A549 (cell line): ENCODE data around the gene KIAA1671.

ENCODE experiments used
- CEBPB ChIP-seq, 2 experiments: fragments of >200 bp in 1 of 2; sonication (Bioruptor Twin) in 1 of 2; formaldehyde crosslinking in 1 of 2; IDR thresholded peaks; 2 replicates each; pipeline ENCODE4 v1.6.1; 2012 to 2016
- KDM1A ChIP-seq: fragments of 200-600 bp; sonication (generic); IDR thresholded peaks from 2 replicates; pipeline ENCODE4 v1.6.1; 2016; ENCODE audit warnings: low read depth, mild to moderate bottlenecking
- MAFK ChIP-seq: fragments of 450-650 bp; IDR thresholded peaks from 2 replicates; pipeline ENCODE4 v1.6.1; 2014; ENCODE audit not compliant: partially characterized antibody
- NR3C1 ChIP-seq: fragments of >200 bp; sonication (Bioruptor Twin); formaldehyde crosslinking; IDR thresholded peaks from 3 replicates; pipeline ENCODE4 v1.6.1; 2017
- POLR2A ChIP-seq: IDR thresholded peaks from 2 replicates; pipeline ENCODE4 v1.6.1; 2012; ENCODE audit warnings: mild to moderate bottlenecking, low read length
- RAD21 ChIP-seq, 2 experiments: fragments of >200 bp in 1 of 2; sonication (Bioruptor Twin) in 1 of 2; formaldehyde crosslinking in 1 of 2; IDR thresholded peaks in 1 of 2; conservative IDR thresholded peaks in 1 of 2; 2 replicates in 1 of 2; 3 replicates in 1 of 2; pipeline ENCODE4 v1.6.1; 2012 to 2018; ENCODE audit warnings: inconsistent platforms in 1 of 2
- RCOR1 ChIP-seq: fragments of 150-350 bp; IDR thresholded peaks from 2 replicates; pipeline ENCODE4 v1.6.1; 2014; ENCODE audit warnings: antibody characterized with exemption, low read length, low read depth
- RFX5 ChIP-seq: fragments of 450-650 bp; IDR thresholded peaks from 2 replicates; pipeline ENCODE4 v1.7.1; 2014; ENCODE audit warnings: antibody characterized with exemption, mild to moderate bottlenecking, moderate library complexity
- TF ChIP-seq, protein P1 (sequence below): IDR thresholded peaks from 2 replicates; pipeline ENCODE4 v1.6.1; 2012
- TF ChIP-seq, protein P2 (sequence below): fragments of 200-600 bp; sonication (generic); IDR thresholded peaks from 2 replicates; pipeline ENCODE4 v1.6.1; 2016; ENCODE audit warnings: antibody characterized with exemption, mild to moderate bottlenecking, moderate library complexity
- TF ChIP-seq, protein P3 (sequence below): fragments of >200 bp; sonication (Bioruptor Twin); formaldehyde crosslinking; IDR thresholded peaks from 3 replicates; pipeline ENCODE4 v1.5.1; 2016
- TF ChIP-seq, protein P4 (sequence below): fragments of 150-350 bp; IDR thresholded peaks from 2 replicates; pipeline ENCODE4 v1.6.1; 2014; ENCODE audit warnings: low read depth, mild to moderate bottlenecking, low read length

DNA sequence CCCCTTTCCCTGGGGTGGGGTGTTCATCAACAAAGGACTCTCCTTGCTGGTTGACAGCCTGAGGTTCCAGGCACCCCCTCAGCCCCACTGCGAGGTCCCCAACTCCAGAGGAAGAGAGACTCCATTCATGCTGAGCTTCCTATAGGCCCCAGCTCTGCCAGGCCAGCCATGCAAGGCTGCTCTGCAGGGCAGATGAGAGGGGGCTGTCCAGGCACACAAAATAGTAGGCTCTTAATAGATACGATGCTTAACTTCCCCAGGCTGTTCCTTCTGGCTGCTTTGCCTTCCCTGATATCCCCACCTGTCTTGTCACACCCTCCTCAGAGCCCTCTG lies 202.1 kb downstream of the KIAA1671 start:
- no peak for TF ChIP-seq RAD21 (conservative IDR thresholded peaks at IDR 0.05 in 1 of 2, IDR thresholded peaks at IDR 0.05 in 1 of 2)
- no peak for TF ChIP-seq KDM1A
- TF ChIP-seq, protein P1, sequence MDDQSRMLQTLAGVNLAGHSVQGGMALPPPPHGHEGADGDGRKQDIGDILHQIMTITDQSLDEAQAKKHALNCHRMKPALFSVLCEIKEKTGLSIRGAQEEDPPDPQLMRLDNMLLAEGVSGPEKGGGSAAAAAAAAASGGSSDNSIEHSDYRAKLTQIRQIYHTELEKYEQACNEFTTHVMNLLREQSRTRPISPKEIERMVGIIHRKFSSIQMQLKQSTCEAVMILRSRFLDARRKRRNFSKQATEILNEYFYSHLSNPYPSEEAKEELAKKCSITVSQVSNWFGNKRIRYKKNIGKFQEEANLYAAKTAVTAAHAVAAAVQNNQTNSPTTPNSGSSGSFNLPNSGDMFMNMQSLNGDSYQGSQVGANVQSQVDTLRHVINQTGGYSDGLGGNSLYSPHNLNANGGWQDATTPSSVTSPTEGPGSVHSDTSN: no peak
- TF ChIP-seq, protein P2, sequence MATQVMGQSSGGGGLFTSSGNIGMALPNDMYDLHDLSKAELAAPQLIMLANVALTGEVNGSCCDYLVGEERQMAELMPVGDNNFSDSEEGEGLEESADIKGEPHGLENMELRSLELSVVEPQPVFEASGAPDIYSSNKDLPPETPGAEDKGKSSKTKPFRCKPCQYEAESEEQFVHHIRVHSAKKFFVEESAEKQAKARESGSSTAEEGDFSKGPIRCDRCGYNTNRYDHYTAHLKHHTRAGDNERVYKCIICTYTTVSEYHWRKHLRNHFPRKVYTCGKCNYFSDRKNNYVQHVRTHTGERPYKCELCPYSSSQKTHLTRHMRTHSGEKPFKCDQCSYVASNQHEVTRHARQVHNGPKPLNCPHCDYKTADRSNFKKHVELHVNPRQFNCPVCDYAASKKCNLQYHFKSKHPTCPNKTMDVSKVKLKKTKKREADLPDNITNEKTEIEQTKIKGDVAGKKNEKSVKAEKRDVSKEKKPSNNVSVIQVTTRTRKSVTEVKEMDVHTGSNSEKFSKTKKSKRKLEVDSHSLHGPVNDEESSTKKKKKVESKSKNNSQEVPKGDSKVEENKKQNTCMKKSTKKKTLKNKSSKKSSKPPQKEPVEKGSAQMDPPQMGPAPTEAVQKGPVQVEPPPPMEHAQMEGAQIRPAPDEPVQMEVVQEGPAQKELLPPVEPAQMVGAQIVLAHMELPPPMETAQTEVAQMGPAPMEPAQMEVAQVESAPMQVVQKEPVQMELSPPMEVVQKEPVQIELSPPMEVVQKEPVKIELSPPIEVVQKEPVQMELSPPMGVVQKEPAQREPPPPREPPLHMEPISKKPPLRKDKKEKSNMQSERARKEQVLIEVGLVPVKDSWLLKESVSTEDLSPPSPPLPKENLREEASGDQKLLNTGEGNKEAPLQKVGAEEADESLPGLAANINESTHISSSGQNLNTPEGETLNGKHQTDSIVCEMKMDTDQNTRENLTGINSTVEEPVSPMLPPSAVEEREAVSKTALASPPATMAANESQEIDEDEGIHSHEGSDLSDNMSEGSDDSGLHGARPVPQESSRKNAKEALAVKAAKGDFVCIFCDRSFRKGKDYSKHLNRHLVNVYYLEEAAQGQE: no peak
- TF ChIP-seq, protein P3, sequence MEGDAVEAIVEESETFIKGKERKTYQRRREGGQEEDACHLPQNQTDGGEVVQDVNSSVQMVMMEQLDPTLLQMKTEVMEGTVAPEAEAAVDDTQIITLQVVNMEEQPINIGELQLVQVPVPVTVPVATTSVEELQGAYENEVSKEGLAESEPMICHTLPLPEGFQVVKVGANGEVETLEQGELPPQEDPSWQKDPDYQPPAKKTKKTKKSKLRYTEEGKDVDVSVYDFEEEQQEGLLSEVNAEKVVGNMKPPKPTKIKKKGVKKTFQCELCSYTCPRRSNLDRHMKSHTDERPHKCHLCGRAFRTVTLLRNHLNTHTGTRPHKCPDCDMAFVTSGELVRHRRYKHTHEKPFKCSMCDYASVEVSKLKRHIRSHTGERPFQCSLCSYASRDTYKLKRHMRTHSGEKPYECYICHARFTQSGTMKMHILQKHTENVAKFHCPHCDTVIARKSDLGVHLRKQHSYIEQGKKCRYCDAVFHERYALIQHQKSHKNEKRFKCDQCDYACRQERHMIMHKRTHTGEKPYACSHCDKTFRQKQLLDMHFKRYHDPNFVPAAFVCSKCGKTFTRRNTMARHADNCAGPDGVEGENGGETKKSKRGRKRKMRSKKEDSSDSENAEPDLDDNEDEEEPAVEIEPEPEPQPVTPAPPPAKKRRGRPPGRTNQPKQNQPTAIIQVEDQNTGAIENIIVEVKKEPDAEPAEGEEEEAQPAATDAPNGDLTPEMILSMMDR: no peak
- TF ChIP-seq, protein P4, sequence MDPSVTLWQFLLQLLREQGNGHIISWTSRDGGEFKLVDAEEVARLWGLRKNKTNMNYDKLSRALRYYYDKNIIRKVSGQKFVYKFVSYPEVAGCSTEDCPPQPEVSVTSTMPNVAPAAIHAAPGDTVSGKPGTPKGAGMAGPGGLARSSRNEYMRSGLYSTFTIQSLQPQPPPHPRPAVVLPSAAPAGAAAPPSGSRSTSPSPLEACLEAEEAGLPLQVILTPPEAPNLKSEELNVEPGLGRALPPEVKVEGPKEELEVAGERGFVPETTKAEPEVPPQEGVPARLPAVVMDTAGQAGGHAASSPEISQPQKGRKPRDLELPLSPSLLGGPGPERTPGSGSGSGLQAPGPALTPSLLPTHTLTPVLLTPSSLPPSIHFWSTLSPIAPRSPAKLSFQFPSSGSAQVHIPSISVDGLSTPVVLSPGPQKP: no peak
- TF ChIP-seq MAFK: no peak
- TF ChIP-seq CEBPB (IDR thresholded peaks at IDR 0.05): no peak
- TF ChIP-seq NR3C1: no peak
- no peak for TF ChIP-seq RFX5
- TF ChIP-seq POLR2A: no peak
- no peak for TF ChIP-seq RCOR1
